Hematopoietic multipotent progenitor cell treated with erythropoietin and hydrocortisone succinate and interleukin-3 and kit ligand, for 6 days (in vitro differentiated cells): ENCODE measurements around the gene FOXN4.
A peak's percentile ranks its signal among the peaks of the same experiment; 100 is the strongest.

Experiments used
- DNase-seq: peaks from one replicate; pipeline ENCODE4 v3.0.0-alpha.2; 2015

FOXN4 gene

DNA sequence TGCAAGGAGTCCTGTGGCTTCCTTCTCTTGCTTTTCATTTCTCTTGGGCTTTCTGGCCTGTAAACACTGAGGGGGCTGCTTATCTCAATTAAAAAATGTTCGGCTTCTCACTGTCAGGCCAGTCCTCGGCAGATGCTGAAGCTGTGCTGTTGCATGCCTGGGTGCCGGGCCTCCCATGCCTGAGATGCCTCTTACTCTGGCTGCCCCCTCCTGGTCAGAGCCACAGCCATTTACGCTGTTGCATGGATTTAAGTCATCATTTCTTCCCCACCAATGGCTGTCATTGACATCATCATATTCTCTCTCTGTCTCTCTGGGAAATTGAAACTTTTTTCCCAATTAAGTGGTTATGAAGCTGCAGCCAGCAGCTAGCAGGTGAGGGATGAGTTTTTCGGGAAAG lies 53.7 kb downstream of the FOXN4 start:
- DNase-seq: peak; percentile 12

DNA sequence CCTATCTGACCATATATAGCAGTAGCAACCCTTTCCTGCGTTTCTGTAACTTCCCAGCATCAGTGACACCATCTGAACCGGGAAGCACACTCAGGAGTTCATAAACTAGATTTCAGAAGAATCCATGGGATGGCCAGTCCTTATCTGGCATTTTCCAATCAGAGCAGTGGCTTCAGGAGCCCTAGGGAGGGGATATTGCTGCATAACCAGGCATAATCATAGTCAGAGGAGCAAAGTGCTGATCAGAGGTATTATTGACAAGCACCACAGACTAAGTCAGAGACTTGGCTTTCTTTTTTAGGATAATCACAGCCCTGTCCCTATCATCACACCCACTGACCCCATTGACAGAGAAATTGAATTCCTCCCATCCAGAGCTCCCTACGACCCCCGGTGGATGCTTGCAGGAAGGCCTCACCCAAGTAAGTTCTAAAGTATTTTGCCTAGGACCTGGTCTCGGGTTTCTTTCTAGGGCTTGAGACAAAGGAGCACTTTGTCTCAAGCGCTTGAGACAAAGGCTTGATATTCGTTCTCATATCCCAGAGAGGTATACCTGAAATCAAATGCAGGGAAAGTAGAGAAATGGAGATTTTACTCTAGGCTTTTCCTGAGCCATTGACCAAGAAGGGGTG lies 55.1 kb downstream of the FOXN4 start:
- DNase-seq: no peak

DNA sequence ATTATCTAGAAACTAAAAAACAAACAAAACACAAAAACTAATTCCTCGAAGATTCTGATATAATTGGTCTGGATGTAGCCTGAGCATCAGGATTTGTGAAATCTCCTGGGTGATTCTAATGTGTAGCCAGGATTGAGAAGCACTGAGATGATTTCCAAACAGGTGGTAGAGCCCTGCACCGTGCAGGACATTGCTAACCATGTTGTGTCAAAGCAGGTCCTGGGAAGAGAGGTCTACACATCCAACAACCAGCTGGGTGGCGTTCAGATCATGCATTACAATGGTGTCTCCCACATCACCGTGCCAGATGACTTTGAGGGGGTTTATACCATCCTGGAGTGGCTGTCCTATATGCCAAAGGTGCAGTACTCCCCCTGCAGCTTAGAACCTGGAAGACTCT lies 56.3 kb downstream of the FOXN4 start:
- DNase-seq: no peak

DNA sequence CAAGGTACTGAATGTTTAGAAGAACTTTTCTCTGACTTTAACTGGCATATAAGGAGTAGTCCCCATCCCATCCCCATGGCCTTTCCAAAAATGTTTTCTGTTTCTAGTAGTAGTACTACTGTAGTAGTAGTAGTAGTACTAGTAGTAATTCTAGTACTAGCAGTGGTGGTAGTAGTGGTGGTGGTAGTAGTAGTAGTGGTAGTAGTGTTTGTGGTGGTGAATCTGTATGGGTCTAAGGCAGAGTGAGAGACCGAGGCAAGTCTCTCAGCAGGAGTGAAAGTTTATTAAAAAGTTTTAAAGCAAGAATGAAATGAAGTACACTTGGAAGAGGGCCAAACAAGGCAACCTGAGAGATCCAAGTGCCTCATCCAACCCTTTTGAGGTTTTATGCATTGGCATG lies 58.6 kb downstream of the FOXN4 start:
- peak; percentile 24 for DNase-seq

DNA sequence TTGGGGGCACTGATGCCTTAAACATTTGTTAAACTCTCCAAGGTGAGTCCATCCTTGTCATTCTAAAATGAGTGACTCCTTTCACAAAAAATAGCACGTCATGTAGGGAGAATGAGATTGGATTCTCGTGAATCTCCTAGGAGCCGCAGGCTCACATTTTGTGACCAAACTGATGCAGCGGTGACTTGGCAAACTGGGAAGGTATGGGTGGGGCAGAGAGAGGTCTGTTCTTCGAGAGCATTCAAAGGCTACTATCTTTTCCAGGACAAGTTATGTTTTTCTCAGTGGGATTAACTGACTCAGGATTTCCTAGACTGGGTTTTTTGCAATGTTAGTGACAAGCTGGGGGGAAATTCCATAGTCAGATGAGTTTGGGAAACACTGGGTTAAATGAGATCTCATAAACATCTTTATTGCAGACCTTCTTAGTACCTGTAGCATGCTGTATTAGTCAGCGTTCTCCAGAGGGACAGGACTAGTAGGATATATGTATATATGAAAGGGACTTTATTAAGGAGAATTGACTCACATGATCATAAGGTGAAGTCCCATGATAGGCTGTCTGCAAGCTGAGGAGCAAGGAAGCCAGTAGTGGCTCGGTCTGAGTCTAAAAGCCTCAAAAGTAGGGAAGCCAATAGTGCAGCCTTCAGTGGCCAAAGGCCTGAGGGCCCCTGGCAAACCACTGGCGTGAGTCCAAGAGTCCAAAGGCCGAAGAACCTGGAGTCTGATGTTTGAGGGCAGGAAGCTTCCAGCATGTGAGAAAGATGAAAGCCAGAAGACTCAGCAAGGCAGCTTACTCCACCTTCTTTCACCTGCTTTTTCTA lies 61.0 kb downstream of the FOXN4 start:
- DNase-seq: no peak

DNA sequence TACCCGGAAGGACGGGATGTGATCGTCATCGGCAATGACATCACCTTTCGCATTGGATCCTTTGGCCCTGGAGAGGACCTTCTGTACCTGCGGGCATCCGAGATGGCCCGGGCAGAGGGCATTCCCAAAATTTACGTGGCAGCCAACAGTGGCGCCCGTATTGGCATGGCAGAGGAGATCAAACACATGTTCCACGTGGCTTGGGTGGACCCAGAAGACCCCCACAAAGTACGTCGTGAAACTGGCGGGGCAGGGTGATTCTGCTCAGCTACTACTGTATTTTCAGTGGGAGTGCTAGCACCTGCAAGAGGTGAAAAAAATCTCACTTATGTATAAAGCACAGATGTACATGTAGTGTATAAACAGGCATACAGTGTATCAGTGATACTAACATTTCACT lies 62.9 kb downstream of the FOXN4 start:
- no peak for DNase-seq

DNA sequence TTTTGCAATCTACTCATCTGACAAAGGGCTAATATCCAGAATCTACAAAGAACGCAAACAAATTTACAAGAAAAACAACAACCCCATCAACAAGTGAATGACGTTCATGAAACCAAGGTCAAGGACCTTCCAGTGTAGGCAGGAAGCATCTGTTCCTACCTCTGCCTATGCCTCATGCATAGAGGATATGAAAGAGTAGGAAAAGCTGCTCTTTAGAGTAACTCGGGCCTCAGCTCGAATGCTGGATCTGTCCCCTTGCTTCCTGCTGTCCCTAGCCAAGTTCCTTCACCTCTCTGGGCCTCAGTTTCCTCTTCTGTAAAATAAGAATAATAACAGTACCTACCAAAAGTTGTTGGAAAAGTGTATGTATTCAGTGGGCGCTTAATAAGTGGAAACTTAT lies 65.0 kb downstream of the FOXN4 start:
- DNase-seq: no peak

DNA sequence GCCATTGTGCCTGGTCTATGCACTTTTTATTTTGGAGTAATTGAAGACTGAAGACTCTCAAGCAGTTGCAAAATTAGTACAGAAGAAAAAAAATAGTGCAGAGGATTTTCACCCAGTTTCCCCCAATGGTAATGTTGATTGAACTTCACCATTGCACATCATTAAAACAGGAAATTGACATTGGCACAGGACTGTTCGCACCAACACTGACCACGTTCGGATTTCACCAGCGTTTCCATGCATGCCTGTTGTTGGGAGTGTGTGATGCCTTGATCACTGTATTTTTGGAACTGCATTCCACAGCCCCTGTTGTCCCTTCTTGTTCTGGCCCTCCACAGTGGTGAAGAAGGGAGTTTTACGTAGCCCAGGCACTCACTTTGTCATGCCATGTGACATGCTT lies 67.1 kb downstream of the FOXN4 start:
- DNase-seq: no peak

DNA sequence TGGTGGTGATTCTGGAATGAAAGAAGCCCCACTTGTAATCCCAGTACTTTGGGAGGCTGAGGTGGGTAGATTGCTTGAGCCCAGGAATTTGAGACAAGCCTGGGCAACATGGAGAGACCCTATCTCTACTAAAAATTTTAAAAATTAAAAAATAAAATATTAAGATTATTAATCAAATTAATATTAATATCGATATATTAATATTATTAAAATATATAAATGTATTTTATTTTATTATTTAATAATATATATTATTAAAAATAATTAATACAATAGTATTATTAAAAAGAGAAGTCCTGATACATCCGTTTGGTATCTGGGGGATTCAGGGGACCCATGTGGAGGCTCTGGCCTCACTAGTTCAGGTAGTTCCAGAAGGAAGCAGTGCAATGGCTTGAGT lies 68.7 kb downstream of the FOXN4 start:
- DNase-seq: no peak

DNA sequence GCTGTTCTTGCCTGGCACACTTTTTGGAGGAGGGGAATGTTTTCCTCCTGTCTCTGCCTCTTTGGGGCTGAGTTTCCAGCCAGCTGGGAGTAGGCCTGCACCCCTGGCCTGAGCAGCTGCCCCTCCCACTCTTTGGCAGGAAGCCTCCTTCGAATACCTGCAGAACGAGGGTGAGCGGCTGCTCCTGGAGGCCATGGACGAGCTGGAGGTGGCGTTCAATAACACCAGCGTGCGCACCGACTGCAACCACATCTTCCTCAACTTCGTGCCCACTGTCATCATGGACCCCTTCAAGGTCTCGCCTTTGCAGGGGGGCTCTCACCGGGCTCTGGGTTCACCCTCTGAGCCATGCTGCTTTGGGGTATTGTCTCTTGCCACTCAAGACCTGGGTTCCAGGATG lies 69.4 kb downstream of the FOXN4 start:
- no peak for DNase-seq

DNA sequence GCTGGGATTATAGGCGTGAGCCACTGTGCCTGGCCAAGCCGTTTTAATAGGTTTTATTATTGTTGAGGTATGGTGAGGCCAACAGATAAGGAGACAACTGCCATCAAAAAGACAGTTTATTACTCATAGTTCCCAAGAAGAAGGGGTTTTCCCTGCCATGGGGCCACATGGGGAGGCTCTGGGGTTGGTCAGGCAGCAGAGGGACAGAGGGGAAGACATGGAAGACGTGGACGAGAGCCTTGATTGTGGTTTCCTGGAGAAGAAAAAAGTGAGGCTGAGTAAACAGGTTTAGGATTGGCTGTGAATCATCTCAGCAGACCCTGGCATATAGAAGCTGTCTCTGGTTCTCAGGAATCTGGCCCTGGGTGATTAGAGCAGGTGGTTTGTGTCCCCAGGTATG lies 69.9 kb downstream of the FOXN4 start:
- no peak for DNase-seq

DNA sequence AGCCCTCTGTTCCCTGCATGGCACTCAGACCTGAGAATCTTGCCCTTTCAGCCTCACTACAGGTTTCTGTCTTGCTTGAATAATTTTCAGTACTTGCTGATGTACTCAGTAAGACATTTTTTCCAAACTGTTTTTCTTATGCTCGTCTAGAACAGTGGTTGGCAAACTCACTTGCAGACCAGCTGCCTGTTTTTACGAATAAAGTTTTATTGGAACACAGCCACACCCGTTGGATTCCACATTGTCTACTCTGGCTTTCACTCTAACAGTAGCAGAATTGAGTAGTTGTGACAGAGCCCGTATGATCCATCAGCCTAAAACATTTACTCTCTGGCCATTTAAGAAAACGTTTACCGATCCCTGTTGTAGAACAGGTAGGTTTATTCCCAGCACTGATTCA lies 72.8 kb downstream of the FOXN4 start:
- DNase-seq: no peak

DNA sequence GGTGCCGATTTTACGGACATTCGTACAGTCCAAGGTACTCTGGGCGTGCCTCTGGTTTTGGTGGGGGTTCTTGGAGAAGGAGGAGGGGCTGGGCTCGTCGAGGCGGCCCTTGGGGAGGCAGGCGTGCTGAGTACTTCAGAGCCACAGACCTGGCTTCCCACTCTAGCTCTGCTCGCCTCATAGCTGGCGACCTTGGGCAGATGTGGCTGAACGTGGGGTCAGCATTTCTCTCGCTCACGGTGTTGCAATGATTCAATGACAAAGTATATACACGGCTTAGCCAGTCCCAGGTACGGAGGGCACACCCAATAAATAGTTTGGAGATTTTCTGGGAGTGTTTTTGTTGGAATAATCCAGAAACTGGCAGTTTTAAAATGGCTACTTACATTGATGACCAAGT lies 75.1 kb downstream of the FOXN4 start:
- no peak for DNase-seq

DNA sequence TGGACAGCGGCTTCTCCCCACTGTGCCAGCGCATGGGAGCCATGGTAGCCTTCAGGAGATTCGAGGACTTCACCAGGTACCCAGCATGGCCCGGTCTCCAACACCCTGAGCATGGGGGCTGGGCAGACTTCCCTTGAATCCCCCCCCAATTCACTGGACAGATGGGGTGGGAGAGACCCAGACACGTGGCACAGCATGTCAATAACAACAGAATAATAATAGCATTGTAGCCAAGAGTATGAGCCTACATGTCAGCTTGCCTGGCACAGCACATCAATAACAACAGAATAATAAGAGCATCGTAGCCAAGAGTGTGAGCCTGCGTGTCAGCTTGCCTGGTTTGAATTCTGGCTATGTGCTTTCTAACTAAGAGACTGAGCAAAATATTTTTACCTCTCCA lies 76.4 kb downstream of the FOXN4 start:
- DNase-seq: no peak

DNA sequence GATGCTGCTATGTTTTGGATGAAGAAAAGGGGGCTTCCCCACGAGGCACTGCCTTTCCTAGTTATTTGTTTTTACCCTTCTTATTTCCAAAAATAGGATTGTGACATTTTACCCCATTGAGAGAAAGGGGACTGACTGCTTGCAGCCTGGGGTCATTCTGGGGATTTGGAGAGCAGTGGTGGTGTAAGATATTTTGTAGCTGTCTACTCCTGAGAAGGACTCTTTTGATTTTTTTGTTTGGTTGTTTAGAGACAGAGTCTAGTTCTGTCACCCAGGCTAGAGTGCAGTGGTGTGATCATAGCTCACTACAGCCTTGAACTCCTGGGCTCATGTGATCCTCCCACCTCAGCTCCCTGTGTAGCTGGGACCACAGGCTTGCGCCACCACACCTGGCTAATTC lies 78.9 kb downstream of the FOXN4 start:
- DNase-seq: no peak

DNA sequence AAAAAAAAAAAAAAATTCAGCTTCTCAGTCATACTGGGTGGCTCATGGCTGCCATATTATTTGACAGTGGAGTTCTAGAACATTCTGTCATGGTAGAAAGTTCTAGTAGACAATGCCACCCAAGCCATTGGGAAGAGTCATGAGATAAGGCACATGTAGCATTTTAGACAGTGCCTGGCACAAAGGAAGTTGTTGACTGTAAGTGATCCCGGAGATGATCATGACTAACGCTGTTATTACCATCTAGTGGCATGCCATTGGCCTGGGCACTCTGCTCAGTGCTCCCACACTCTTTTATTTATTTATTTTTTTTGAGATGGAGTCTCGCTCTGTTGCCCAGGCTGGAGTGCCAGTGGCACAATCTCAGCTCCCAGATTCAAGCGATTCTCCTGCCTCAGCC lies 80.4 kb downstream of the FOXN4 start:
- no peak for DNase-seq
